ENCODE results near the gene KIF1C.
"Not testable (repeated sequence)": the region's sequence is repeated elsewhere in the genome, so short reads cannot be mapped to it uniquely, and the experiment has no call there.

KIF1C gene

DNA sequence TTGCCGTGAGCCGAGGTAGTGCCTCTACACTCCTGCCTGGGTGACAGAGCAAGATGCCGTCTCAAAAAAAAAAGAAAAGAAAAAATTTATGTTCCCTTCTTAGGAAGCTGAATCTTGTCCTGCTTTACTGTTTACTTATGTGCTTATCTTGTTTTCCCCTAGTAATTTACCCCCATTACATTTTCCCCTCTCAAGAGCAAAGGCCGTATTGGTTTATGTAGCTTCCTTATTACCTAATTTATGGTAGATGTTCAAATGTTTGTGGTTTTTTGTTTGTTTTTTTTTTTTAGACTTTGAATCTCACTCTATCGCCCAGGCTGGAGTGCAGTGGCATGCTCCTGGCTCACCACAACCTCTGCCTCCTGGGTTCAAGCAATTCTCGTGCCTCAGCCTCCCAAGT lies 47.7 kb downstream of the KIF1C start:
- DNase-seq (ENCODE audit: low spot score) = no peak

DNA sequence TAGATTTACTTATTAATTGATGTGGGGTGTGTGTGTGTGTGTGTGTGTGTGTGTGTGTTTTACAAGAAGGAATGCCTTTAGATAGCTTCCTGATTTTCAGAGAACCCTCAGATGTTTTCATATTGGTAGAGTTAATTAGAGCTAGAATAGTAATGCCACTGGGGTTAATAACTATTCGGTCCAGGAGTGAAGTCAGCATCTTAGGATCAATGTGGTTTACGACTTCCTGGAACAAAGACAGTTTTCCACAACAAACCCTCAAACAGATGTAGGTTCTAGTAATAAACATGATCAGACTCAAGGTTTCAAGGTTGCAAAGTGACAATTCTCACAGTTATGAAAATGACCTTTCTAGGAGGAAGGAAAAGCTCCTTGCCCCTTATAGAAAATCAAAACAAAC lies 49.7 kb downstream of the KIF1C start:
- DNase-seq (ENCODE audit: low spot score) = no peak

DNA sequence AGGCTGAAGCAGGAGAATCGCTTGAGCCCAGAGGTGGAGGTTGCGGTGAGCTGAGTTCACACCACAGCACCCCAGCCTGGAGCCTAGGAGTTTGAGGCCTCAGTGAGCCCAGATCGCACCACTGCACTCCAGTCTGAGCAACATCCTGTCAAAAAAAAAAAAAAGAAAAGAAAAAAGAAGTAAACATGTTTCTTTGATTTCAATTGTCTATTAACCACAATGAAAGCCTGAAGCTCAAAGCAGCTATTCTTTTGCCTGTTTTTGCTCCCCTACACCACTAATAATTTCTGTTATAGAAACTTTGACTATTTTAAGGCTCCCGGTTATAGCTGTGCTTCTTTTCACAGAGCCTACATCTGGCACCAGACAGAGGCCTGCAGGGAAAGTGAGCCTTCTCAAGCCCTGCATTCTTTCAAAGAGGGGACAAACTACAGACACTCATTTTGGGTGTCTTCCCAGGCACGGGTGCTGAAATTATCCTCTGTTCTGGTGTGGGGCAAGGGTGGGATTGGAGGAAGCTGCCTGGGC lies 51.6 kb downstream of the KIF1C start:
- no peak for DNase-seq (ENCODE audit: low spot score)

DNA sequence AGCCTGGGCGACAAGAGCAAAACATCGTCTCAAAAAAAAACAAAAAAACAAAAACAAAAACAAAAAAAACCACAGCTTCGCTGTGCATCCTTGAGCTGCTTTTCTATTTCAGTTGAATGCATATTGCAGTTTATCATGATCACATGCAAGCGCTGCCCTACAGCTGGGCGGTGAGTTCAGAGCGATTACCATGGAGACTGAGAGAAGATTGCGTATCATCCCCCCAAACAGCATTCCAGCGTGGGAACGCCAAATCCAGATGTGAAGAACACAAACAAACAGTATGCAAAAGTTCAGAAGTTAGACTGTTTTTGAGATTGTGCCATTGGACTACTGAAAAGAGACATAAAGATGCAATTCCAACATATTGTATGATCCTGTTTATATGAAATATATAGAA lies 52.5 kb downstream of the KIF1C start:
- no peak for DNase-seq (ENCODE audit: low spot score)

DNA sequence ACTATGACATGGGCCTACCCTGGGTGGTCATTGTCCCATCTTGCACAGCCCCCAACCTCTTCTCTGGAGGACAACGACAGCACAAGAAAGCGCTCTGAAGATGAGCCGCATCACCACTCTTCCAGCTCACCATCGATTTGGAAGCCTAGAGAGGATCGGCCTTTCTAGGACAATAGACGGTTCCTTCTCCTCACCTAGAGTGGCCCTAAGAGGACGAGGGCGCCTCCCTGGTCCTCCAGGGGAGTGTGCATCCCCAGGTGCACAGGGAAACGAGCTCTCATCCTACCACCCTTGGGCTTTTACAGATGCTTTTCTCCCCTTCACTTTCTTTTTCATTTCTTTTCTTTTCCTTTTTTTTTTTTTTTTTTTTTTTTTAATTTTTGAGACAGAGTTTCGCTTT lies 57.8 kb downstream of the KIF1C start:
- DNase-seq (ENCODE audit: low spot score) = no peak

DNA sequence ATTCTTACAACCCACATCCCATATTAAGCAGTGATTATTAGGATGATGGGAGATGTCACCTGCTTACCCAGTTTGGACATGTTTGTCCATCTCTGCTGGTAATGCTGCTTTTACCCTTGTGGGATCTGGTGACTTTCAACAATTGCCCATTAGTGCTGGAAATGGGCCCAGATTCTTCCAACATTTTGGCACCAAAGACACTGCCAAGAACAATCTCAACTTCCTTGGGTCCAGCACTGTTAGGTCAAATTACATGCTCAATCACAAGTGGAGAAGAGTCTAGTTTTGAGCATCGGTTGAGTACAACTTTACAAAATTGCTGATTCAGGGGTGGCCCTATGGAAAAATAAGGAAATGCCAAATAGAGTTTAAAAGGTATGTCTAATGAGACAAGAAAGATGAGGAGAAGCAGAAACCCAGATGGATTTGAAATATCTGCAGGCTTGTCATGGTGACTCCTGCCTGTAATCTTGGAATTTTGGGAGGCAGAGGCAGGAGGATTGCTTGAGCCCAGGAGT lies 67.5 kb downstream of the KIF1C start:
- no peak for DNase-seq (ENCODE audit: low spot score)

DNA sequence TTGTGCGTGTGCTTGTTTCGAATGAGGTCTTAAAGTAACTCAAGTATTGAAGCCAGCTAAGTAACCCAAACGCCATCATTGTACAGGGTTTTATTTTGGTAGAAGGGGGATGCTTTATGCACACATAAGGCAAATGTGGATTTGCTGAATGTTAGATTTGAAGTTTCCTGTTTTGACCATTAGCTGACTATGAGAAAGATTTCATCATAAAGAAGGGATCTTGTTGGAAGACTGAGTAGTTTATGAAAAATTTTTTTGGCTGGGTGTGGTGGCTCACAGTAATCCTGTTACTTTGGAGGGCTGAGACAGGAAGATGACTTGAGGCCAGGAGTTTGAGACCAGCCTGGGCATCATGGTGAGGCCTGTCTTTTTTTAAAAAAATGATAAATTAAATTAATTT lies 70.5 kb downstream of the KIF1C start:
- no peak for DNase-seq (ENCODE audit: low spot score)

DNA sequence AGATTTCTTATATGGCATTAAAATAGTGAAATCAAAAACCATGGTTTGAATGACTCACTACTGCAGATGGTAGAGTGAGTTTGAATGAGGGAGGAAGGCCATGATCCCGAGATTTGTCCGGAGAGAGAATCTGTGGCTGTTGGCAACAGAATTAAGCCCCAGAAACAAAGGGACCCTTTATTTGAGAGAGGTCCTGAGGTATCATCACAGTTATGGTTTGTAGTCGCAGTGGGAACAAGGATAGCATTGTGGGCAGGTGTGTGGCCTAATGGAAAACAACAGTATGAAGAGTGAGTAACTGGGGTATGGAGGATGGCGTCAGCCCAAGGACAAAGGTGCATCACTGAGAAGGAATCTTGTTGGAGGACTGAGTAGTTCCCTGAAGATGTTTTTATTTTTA lies 72.0 kb downstream of the KIF1C start:
- DNase-seq (ENCODE audit: low spot score) = no peak

DNA sequence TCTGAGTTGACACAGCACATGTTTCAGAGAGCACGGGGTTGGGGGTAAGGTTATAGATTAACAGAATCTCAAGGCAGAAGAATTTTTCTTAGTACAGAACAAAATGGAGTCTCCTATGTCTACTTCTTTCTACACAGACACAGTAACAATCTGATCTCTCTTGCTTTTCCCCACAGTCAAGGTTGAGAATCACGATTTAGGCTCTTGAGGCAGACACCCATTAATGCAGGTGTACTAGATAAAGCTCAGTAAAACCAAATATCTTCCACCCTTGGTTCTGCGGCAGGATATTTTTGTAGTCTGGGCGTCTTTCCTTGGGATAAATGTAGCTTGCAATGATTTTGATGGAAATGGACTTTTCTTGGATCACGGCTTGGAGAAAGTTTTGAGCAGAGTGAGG lies 77.7 kb downstream of the KIF1C start:
- not testable (repeated sequence) for DNase-seq (ENCODE audit: low spot score)

DNA sequence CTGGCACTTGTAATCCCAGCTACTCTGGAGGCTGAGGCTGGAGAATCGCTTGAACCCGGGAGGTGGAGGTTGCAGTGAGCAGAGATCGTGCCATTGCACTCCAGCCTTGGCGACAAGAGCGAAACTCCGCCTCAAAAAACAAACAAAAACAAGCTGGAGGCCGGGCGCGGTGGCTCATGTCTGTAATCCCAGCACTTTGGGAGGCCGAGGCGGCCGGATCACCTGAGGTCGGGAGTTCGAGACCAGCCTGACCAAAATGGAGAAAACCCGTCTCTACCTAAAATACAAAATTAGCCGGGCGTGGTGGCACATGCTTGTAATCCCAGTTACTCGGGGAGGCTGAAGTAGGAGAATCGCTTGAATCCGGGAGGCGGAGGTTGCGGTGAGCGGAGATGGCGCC lies 79.5 kb downstream of the KIF1C start:
- not testable (repeated sequence) for DNase-seq (ENCODE audit: low spot score)

DNA sequence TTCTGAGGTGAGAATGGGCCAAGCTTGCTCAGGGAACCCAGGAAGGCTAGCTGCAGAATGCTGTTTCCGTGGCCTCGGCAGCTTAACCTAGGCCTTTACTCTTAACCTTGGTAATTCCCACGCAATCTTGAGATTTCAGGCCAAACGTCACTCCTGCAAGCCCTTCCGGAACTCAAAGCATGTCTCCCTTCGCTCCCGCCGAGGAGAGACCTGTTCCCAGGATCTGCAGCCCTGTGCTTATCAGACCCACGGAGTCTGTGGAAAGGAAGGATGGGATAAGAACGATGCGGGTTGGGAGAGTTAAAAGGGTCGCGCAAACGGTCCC lies 80.0 kb downstream of the KIF1C start:
- DNase-seq (ENCODE audit: low spot score) = no peak
